Vagina (tissue), 2 donors: ENCODE results near the gene MROH9.

ENCODE experiments used
- POLR2A ChIP-seq, 2 donors: fragments of 450-650 bp; IDR thresholded peaks; one replicate each; pipeline ENCODE4 v1.6.1; 2017; ENCODE audit warnings: antibody characterized with exemption in 2 of 2, mild to moderate bottlenecking in 2 of 2, moderate library complexity in 2 of 2
- POLR2AphosphoS5 ChIP-seq, 2 donors: sonication (generic); formaldehyde crosslinking; IDR thresholded peaks; one replicate each; pipeline ENCODE4 v1.9.0; 2017; ENCODE audit warnings: antibody characterized with exemption in 2 of 2, mild to moderate bottlenecking in 2 of 2, low read depth in 1 of 2; ENCODE audit not compliant: insufficient read depth in 1 of 2
- TF ChIP-seq, protein P1 (sequence below), 3 experiments: fragments of 450-650 bp in 2 of 3; fragments of 200-600 bp in 1 of 3; sonication (generic) in 1 of 3; IDR thresholded peaks; one replicate each; pipeline ENCODE4 v1.5.1; 2017 to 2019; ENCODE audit warnings: antibody characterized with exemption in 3 of 3, mild to moderate bottlenecking in 2 of 3, moderate library complexity in 2 of 3

DNA sequence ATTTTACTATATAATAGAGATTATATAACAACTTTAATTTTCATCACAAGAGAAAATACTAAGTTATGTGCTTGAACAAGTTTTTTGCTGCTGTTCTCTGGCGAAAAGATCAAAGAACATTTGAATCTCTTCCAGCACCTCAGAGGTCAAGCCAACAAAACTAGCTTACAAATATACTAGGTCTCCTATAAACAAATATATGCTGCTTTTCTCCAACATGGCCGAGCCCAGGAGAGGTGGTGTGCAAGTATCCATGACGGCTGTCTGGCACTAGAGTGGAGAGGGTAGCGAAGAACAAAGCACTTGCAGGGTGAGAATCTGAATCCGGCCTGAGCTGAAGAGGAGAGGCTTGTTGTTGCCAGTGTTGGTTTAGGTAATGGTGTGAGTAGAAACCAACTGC, 147.9 kb downstream of the MROH9 start:
- TF ChIP-seq POLR2A (IDR thresholded peaks at IDR 0.05), result no peak
- TF ChIP-seq, protein P1, sequence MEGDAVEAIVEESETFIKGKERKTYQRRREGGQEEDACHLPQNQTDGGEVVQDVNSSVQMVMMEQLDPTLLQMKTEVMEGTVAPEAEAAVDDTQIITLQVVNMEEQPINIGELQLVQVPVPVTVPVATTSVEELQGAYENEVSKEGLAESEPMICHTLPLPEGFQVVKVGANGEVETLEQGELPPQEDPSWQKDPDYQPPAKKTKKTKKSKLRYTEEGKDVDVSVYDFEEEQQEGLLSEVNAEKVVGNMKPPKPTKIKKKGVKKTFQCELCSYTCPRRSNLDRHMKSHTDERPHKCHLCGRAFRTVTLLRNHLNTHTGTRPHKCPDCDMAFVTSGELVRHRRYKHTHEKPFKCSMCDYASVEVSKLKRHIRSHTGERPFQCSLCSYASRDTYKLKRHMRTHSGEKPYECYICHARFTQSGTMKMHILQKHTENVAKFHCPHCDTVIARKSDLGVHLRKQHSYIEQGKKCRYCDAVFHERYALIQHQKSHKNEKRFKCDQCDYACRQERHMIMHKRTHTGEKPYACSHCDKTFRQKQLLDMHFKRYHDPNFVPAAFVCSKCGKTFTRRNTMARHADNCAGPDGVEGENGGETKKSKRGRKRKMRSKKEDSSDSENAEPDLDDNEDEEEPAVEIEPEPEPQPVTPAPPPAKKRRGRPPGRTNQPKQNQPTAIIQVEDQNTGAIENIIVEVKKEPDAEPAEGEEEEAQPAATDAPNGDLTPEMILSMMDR (IDR thresholded peaks at IDR 0.05), result no peak
- no peak for TF ChIP-seq POLR2AphosphoS5 (IDR thresholded peaks at IDR 0.05; ENCODE audit: insufficient read depth in 1 of 2, low read depth in 1 of 2)
